ENCODE data around the gene FAM76A.
"Not testable (repeated sequence)": the region's sequence is repeated elsewhere in the genome, so short reads cannot be mapped to it uniquely, and the experiment has no call there.

FAM76A gene

DNA sequence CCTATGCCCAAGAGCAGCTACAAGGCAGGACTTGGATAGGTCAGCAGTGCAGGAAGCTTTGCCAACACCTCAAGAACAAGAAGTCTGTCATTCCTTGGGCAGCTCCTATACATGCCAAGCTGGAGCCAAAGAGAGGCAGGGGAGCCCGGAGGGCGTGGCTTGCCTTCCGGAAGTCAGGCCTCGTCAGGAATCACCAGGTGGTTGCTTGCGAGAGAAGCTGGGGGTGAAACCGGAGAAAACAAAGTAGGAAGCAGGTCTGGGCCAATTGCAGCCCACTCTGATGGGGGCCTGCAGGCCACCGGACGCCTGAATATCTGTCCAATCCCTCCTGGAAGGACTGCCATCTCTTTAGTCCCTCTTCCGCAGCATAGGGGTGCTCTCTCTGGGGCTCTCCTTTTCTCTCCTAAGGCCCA, 794 bp upstream of the FAM76A start:
- DNase-seq (ENCODE audit: low read depth, low spot score) = no peak

DNA sequence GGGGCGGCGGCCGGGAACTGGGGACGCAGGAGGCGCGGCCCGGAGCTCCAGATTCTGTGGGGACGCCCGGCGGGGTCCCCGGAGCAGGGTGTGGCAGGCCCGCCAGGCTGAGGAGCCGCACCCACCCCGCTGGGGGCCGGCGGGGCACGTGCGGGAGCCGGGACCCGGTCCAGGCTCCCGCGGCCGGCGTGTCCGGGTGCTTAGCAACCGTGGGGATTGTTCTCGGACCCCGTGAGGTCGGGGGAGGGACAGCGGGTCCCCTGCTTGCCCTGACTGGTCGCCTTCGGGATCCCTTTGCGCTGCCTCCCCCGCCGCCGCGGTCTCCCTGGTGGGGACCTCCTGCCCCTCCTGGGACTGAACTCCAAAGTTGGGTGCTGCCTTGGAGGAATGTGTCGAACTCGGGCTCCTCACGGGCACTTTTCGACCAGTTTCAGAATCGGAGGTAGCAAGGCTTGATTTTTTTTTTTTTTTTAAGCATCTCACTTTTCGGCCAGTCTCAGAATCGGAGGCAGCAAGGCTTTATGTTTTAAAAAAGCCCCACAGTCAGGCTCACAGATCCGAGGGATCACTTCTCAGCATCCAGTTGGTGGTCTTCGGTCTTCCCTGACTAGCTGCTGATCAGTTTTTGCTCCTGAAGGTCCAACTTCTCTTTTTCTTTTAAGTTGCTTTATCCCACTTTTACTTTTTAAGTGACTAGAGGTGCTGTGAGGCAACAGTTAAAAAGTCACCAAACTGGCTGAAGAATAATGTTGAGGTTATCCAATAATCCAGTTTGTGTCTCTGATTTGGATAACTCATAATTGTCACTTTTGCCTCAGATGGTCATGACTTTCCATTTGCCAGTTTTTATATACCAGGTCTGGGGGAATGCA, 648 bp downstream of the FAM76A start:
- DNase-seq (ENCODE audit: low read depth, low spot score) = no peak

DNA sequence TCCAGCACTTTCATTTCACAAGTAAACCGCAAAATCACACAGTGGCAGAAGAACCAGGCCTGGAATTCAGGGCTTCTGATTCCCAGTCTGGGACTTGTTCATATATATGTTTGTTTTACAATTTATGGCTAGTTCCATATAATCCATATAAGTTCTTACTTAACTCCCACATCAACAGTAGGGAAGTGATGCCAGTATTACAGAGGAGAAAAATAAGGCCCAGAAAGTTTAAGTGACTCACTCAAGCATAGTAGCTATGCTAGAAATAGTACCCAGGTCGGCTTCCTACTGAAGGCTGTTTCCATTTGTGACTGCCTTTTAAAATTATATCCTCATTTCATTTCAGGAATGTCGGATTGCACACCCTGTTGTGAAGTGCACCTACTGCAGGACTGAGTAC, 1.4 kb downstream of the FAM76A start:
- no peak for DNase-seq (ENCODE audit: low read depth, low spot score)

DNA sequence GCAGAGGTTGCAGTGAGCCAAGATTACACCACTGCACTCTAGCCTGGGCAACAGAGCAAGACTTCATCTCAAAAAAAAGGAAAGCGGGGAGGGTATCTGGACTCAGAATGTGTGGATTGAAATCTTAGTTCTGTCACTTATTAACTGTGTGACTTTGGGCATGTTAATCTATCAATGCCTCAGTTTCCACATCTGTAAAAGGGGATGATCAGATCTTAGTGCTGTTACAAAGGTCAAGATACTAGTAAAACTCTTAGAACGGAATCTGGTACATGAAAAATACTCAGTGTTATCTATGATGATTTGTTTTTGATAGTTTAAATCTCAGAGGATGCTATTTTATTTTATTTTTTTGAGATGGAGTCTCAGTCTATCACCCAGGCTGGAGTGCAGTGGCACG, 10.5 kb downstream of the FAM76A start:
- no peak for DNase-seq (ENCODE audit: low read depth, low spot score)

DNA sequence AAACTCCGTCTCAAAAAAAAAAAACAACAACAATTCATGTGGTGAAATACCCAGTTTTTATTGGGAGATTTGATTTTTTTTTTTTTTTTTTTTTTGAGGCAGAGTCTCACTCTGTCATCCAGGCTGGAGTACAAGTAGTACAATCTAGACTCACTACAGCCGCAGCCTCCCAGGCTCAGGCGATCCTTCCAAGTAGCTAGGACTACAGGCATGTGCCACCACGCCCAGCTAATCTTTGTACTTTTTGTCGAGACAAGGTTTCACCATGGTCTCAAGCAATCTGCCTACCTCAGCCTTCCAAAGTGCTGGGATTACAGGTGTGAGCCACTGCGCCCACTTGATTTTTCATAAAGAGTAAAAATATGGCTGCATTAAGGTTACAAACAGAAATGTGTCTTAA, 15.4 kb downstream of the FAM76A start:
- DNase-seq (ENCODE audit: low read depth, low spot score) = no peak

DNA sequence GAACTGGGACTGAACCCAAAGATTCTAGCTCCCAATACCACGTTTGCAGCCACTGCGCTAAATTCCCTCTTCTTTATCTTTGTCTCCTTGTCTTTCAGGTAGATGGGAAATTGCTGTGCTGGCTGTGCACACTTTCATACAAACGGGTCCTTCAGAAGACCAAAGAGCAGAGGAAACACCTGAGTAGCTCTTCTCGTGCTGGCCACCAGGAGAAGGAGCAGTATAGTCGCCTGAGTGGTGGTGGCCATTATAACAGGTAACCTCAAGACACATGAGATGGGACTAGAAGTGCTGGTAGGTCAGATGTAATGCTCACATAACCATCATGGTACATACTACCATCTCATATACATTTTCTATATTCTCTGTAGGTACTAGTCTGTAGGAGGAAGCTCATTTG, 18.8 kb downstream of the FAM76A start:
- DNase-seq (ENCODE audit: low read depth, low spot score) = no peak

DNA sequence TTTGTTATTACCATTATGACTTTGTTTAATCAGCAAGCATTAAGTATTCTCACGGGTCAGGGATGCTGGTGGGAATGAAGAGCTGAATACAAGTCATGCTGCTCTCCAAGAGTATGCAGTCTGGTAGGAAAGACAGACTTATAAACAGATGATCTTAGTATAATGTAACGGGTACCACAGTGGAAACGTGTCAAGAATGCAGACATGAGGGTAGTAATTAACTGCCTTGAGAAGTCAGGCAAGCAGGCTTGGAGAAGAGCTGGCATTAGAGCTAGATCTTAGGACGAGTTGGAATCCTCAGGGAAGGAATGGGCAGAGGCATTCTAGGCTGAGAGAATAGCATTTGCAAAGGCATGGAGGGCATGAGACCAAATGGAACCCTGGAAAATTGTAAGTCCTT, 19.7 kb downstream of the FAM76A start:
- no peak for DNase-seq (ENCODE audit: low read depth, low spot score)

DNA sequence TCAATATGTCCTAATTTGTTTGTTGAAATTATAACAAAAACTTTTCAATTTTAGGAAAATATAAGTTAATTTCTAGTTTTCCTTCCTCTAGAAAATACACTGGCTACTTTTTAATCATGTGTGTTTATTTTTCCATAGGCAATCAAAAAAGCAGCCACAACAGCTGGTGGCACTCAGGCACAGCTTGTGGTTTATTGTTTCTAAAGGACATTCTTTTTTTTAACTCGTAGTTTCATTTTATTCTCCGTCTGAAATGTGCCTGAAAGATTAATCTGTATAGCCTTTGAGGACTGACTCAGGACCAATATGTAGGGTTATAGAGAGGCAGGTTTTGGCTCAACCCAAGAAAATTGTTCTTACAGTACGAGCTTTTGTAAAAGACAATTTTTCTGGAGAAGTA, 26.6 kb downstream of the FAM76A start:
- no peak for DNase-seq (ENCODE audit: low read depth, low spot score)

DNA sequence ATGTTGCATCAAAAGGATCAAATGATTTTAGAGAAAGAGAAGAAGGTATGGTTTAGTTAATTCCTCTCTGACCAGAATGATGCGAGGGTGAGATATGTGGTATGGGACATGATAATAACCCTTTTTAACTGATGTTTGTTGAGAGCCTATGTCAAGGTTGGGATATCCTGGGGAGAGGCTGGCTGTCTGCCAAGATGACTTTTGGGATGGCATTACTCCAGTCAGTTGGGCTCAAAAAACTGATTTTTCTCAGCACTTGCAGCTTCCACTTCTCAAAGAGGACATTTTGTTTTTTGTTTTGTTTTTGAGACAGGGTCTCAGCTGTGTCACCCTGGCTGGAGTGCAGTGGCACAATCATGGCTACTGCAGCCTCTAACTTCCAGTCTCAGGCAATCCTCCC, 29.5 kb downstream of the FAM76A start:
- no peak for DNase-seq (ENCODE audit: low read depth, low spot score)

DNA sequence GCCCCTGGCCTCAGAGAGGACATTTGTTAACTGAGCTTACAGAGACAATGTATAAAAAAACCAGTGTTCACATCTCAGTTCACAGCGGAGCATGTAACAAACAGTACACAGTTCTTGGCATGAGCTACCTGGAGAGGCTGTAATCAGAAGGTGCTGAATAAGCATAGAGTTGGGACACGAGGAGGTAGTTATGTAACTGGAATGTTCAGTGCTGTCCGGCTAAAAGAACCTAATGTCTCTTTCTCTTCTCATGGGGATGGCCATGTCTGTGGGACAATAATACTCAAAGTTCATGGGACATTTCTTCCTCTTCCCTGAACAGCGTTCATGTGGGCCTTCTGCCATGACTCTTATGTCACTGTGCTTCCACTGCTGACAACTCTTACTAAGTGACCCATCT, 30.1 kb downstream of the FAM76A start:
- no peak for DNase-seq (ENCODE audit: low read depth, low spot score)

DNA sequence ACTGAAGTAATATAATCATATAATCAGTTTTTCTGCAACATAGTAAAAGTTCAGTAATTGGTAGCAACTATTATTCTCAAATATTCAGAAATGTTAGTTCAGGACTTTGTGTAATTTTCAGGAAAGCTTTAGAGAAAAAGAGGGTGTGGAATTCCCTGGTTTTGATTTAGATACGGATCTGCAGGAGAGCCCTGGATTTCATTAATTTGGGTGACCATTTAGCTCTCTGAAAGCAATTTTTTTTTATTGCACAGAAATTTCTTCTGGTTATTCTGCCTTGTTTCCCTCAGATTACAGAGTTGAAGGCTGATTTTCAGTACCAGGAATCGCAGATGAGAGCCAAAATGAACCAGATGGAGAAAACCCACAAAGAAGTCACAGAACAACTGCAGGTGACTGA, 33.5 kb downstream of the FAM76A start:
- DNase-seq (ENCODE audit: low read depth, low spot score) = no peak

DNA sequence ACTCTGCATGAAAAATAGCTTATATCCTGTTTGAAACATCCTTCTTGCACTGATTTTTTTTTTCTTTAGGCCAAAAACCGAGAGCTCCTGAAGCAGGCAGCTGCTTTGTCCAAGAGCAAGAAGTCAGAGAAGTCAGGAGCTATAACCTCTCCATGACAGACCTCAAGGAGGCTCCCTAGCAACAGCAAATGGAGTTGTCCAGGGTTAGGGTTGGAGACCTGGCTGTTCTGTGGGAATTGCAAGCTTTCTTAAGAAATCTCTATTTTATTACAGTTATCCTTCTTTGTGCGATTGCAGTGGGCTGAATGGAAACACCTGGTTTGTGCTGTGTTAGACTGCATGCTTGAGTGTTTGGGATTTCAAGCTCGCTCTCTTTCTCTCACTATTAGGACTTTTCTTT, 34.7 kb downstream of the FAM76A start:
- DNase-seq (ENCODE audit: low read depth, low spot score) = no peak

DNA sequence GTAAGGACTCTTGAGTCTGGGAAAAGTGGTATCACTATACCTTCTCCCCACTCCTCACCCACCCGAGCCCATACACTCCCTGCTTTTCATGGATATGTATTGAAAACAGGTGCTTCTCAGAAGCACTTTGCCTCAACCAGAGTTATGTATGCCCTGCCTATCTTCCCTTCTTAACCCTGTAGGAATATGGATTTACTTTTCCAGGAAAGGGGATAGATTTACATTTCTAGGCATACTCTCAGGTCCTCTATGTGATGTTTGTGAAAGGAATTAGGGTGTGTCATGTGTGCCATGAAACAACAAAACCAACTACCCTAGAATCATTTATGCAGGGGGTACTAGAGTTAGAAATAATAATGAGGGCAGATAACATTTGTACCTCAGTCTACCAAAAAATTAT, 36.3 kb downstream of the FAM76A start:
- DNase-seq (ENCODE audit: low read depth, low spot score) = no peak

DNA sequence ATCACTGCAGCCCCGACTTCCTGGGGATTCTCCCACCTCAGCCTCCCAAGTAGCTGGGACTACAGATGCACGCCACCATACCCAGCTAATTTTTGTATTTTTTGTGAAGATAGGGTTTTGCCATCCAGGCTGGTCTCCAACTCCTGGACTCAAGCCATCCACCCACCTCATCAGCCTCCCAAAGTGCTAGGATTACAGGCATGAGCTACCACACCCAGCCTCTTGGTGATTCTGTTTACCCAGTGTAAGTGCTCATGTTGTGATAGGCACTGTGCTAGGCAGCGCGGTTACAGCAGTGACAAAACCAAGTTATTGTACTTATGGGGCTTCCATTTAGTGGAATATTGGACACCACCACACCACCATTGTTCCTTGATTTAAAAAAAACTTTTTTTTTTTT, 37.6 kb downstream of the FAM76A start:
- no peak for DNase-seq (ENCODE audit: low read depth, low spot score)

DNA sequence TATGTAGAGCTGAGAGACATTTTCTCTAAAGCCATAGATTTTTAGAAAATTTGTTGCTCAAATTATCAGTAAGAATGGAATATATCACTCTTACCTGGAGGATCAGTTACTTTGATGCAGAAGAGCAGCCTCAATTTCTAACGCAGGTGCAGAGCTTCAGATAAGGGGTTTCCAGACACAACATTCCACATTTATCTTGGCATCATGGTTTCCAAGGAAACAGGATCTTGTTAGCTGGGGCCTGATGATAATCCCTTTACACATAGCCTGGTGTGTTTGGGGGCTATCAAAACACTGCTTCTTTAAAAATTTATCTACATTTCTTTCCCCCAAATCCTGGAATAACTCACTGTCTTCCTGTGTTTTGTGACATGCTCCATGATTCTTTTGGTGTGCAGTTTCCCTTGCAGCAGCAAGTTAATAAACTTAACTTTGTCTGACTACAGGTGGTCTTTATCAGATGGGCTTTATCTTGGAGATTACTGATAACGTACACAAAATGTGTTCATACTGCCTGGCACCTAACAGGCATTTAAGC, 44.6 kb downstream of the FAM76A start:
- no peak for DNase-seq (ENCODE audit: low read depth, low spot score)

DNA sequence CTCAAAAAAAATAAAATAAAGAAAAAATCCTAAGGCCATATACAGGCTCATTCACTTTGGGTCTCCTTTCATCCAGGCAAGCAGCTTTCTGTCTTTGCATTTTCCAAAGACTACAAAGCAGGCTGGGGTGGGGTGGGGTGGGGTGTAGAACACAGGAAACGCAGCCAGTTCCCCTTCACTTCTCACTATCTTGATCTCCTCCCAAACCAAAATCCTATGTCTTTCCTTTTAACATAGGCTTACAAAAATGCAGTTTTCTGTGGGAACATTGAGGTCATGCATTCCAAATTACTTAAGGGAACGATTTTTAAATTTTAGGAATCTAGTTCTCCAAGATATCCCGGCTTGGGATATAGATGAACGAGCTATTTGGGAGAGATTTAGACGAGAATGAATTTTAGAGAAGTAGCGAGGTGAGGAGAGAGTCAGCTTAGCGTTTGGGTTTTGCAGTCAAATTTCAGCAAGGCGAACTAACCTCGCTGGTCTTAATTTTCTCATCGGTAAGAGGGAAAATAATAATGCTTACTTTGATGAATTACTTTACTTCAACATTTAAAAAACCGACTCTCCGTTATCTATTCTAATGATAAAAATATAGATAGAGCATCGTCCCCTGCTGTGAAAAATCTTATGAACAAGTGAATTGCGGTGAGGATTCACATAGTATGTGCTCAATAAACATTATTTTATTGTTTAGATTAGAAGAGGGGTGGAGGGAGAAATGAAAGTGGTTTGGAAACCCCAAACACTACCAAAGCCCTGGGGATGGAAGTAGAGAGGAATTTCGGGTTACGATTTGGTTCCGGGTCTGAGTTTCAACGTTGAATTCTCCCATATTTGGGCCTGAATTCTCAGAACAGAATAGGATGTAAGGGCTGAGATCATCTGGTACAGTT, 46.5 kb downstream of the FAM76A start:
- no peak for DNase-seq (ENCODE audit: low read depth, low spot score)

DNA sequence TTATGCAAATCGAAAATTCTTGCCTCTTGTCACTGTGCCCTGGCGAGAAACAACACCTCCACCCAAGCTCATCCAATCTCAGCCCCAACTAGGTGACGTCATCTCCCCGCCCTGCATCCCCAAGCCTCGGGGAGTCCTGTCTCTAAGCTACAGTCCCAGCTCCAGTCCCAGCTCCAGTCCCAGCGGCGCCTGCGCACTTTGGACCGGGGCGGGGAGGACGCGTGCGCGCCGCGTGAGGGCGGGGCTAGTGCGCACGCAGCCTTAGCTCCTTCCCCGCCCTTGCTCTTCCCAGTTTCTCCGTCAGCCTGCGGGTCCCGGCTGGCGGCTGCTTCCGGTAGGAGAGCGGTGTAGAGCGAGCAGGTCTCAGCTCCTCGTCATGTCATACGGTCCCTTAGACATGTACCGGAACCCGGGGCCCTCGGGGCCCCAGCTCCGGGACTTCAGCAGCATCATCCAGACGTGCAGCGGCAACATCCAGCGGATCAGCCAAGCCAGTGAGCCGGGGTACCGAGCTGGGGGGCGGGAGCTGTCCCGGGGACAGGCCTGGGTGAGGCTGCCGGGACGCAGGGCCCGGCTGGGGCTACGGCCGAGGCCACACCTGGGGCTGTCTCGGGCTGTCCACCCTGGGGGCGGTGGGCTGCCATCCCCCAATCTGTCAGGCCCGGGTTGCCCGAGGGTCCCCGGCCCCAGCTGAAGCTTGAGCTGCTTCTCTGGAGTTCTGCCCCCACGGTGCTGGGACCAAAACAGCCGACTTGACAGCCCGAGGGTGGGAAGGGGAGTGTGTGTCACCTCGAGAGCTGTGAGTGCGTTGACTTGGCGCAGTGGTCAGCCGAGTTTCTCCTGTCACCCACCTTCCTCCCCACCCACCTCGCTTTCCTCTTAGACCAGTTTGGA, 47.4 kb downstream of the FAM76A start, which contains the start of gene STX12:
TSS of gene STX12 (plus strand) at position 288 of the 894 bp plus-strand sequence. CDS start at position 377, 89 bp downstream.
- peak; percentile 98 for DNase-seq (ENCODE audit: low read depth, low spot score)

DNA sequence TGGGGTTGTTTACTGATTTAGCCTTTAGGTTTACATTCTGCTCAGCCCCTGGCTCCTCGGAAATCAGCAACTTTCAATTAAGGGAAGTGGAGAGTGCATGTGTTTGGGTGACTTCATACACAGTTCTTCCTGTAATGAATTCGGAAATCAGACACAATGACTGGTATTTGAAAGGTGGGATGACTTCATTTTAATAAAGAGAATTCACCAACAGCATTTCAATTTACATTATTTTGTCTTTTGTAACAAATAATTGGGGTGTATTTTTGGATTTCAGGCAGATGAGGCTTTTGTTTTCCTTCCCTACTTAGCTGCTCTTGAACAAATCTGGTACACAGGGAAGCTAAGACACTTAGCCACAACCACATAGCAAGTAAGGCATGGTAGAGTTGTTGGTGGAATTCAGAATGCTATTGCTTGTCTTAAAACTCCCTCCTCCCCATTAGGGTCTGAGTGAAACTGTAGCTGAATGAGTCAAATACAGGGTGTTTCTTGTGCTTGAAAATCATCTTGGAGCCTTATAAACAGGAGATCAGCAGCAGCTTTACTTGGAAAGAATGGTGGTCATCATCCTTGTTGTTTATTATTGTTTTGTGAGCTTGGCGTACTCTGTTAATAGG, 48.2 kb downstream of the FAM76A start:
- no peak for DNase-seq (ENCODE audit: low read depth, low spot score)

DNA sequence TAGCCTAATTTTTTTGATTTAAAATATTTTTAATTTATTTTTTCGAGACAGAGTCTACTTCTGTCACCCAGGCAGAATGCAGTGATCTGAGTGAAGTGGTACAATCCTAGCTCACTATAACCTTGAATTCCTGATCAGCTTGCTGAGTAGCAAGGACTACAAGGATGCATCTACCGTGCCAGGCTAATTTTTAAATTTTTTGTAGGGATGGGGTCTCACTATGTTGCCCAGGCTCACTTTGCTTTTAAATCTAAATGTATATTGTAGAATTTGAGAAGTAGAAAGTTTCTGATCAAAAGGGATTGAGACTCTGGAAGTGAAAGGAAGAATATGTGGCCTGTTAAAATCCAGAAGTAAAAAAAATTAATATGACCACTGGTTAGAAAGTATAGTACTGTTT, 48.9 kb downstream of the FAM76A start:
- no peak for DNase-seq (ENCODE audit: low read depth, low spot score)

DNA sequence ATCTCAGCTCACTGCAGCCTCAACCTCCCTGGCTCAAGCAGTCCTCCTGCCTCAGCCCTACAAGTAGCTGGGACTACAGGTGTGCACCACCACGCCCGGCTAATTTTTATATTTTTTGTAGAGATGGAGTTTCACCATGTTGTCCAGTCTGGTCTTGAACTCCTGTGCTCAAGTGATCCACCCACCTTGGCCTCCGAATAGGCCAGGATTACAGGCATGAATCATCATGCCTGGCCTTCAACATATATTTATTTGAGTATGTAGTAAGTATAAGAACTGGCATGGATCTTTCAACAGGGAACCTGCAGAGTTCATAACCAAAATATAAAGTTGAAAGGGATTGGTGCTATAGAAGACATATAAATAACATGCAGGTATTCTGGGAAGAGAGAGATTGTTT, 49.6 kb downstream of the FAM76A start:
- not testable (repeated sequence) for DNase-seq (ENCODE audit: low read depth, low spot score)

DNA sequence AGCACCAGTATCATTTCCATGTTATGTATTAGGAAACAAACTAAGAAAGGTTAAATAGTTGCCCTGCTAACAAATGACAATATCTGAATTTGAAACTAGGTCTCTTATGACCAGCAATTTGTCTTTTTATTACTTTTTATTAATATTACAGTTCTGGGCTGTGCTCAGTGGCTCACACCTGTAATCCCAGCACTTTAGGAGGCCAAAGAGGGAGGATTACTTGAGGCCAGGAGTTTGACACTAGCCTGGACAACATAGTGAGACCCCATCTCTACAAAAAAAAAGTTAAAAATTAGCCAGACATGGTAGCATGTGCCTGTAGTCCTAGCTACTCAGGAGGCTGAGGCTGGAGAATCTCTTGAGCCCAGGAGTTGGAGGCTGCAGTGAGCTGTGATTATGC, 50.5 kb downstream of the FAM76A start:
- not testable (repeated sequence) for DNase-seq (ENCODE audit: low read depth, low spot score)

All from smooth muscle cell of the brain vasculature (primary cell).